ENCODE results near the gene PCLO.

DNA sequence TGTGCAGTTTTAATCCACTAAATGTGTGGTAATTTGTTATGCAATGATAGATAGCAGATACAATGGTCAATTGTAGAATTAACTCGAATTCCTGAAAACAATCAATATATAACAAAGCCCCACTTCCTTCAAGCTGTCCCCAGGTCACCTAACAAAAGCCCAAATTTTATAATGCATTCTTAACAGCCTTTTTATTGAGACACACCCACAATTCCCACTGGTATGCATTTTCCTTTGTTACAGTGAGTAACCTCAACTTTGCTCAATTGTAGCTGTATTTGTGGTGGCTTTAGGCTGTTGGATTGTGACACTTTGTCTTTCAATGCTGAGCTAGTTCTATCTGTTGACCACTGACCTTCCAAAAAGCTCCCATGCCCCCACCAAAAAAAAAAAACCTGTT lies 439.3 kb downstream of the PCLO start:
- TF ChIP-seq TAF1 (IDR thresholded peaks at IDR 0.05; ENCODE audit: borderline replicate concordance, low read depth, low read length) (no peak), POLR2AphosphoS5 (IDR thresholded peaks at IDR 0.05; ENCODE audit: low read depth, low read length) (no peak)
